Measurements from ENCODE around the gene FBXO33. TPM values are rescaled to one million over a fixed set of nuclear protein-coding genes. Genes with fewer than 3 reads are reported as not detected.

FBXO33 gene
- total RNA-seq, 4 donors from 2014 or later: 9.1 to 21.9 (median 12.8) TPM

DNA sequence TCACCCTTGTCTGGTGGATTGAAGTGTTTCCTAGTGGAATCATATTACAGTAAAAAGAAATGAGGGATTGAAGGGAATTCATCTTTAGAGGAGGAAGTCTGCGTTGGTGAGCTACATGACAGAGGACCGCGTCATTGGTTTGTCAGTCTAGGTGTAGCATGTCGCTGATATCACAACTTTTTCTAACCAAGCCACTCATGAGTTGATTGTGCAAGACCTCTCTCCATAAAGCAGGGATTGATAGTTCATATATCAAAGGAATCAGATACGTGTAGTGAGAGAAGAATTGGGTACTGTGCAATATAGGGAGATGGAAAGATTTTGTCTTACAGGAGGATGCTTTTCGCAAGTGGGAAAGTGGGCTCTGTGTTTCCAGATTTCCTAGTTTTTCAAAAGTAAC is 3.0 kb upstream of the FBXO33 start:
- whole genome bisulfite sequencing: 84% methylated on average over 6 of the region's 6 CpGs
- Histone ChIP-seq H3K9me3 (no peaks in the 10 kb centered on the region), H3K27me3 (no peaks in the 10 kb centered on the region), H3K27ac (replicated peaks in 1 of 4) (no peak overlapping the region), H3K4me3 (no peak overlapping the region), H3K4me1 (peaks cover 6 to 19% (median 16%) of the 10 kb centered on the region in 4 donors), H3K36me3 (no peaks in the 10 kb centered on the region)
- intact Hi-C loops (cut with DNase I): no loop called here
- TF ChIP-seq POLR2A (IDR thresholded peaks at IDR 0.05; ENCODE audit: low read depth) (no peak), EP300 (IDR thresholded peaks at IDR 0.05) (no peak), POLR2AphosphoS5 (IDR thresholded peaks at IDR 0.05) (no peak)
- TF ChIP-seq, protein P1, sequence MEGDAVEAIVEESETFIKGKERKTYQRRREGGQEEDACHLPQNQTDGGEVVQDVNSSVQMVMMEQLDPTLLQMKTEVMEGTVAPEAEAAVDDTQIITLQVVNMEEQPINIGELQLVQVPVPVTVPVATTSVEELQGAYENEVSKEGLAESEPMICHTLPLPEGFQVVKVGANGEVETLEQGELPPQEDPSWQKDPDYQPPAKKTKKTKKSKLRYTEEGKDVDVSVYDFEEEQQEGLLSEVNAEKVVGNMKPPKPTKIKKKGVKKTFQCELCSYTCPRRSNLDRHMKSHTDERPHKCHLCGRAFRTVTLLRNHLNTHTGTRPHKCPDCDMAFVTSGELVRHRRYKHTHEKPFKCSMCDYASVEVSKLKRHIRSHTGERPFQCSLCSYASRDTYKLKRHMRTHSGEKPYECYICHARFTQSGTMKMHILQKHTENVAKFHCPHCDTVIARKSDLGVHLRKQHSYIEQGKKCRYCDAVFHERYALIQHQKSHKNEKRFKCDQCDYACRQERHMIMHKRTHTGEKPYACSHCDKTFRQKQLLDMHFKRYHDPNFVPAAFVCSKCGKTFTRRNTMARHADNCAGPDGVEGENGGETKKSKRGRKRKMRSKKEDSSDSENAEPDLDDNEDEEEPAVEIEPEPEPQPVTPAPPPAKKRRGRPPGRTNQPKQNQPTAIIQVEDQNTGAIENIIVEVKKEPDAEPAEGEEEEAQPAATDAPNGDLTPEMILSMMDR (IDR thresholded peaks at IDR 0.05): no peak
- DNase-seq (ENCODE audit: extremely low spot score): no peak

DNA sequence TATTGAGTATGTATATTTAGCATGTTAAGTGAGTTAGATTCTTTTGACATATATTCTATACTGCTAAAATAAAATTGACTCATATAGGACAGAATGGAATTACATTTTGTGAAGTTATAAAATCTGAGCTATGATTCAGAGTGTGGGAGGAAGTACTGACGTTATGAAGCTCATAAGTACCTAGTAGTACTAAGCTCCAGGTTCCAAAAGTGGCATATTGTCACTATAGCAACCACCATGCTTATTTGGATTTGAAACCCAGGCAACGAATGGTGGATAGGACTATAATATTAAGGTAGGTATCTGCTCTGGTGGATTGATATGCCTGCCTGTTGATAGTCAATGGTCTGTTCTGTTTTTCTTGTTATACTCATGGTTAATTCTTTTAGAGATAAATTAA is 2.2 kb upstream of the FBXO33 start:
- intact Hi-C loops (cut with DNase I): loop anchor here (5.0 kb wide), 2 partner anchors 262 to 327 kb away; partner anchors contain the start of gene TRAPPC6B
- H3K27me3 ChIP-seq: no peaks in the 10 kb centered on the region
- no peak overlapping the region for H3K27ac ChIP-seq (replicated peaks in 1 of 4)
- no peak overlapping the region for H3K4me3 ChIP-seq
- H3K36me3 ChIP-seq: no peaks in the 10 kb centered on the region
- 64% methylated on average over 2 of the region's 2 CpGs for WGBS
- H3K9me3 ChIP-seq: no peaks in the 10 kb centered on the region
- TF ChIP-seq POLR2A (IDR thresholded peaks at IDR 0.05; ENCODE audit: low read depth): no peak
- no peak for TF ChIP-seq EP300 (IDR thresholded peaks at IDR 0.05)
- TF ChIP-seq POLR2AphosphoS5 (IDR thresholded peaks at IDR 0.05): no peak
- TF ChIP-seq, protein P1 (IDR thresholded peaks at IDR 0.05): no peak
- peaks cover 15 to 28% (median 25%) of the 10 kb centered on the region in 4 donors for H3K4me1 ChIP-seq
- DNase-seq (ENCODE audit: extremely low spot score): no peak

DNA sequence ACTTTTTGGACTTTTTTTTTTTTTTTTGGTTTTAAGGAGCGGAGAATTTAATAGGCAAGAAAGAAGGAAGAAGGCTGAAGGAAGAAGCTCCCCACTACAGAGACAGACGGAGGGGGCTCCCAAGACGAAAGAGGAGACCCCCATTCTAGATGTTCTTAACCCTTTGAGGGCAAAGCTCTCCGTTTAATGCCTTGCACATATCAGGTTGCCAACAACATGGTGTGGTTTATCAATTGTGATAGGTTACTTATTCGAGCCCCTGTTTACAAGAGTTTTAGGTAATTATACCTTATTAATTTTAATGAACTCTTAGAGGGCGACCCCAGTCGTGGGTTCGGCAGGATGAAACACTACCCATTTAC is 1.2 kb upstream of the FBXO33 start:
- H3K27me3 ChIP-seq: no peaks in the 10 kb centered on the region
- no peaks in the 10 kb centered on the region for H3K9me3 ChIP-seq
- no peaks in the 10 kb centered on the region for H3K36me3 ChIP-seq
- intact Hi-C loops (cut with DNase I): loop anchor here (5.0 kb wide), 2 partner anchors 261 to 326 kb away; partner anchors contain the start of gene TRAPPC6B
- H3K4me3 ChIP-seq: peak overlapping the region; percentile 76 to 92 (median 91)
- WGBS: 19% methylated on average over 8 of the region's 8 CpGs
- peak overlapping the region; percentile 96 to 97 (median 97) for H3K27ac ChIP-seq (replicated peaks in 1 of 4)
- DNase-seq (ENCODE audit: extremely low spot score): no peak
- H3K4me1 ChIP-seq: peaks cover 24 to 36% (median 34%) of the 10 kb centered on the region in 4 donors
- TF ChIP-seq POLR2AphosphoS5 (IDR thresholded peaks at IDR 0.05): no peak
- TF ChIP-seq, protein P1 (IDR thresholded peaks at IDR 0.05): no peak
- no peak for TF ChIP-seq POLR2A (IDR thresholded peaks at IDR 0.05; ENCODE audit: low read depth)
- no peak for TF ChIP-seq EP300 (IDR thresholded peaks at IDR 0.05)

DNA sequence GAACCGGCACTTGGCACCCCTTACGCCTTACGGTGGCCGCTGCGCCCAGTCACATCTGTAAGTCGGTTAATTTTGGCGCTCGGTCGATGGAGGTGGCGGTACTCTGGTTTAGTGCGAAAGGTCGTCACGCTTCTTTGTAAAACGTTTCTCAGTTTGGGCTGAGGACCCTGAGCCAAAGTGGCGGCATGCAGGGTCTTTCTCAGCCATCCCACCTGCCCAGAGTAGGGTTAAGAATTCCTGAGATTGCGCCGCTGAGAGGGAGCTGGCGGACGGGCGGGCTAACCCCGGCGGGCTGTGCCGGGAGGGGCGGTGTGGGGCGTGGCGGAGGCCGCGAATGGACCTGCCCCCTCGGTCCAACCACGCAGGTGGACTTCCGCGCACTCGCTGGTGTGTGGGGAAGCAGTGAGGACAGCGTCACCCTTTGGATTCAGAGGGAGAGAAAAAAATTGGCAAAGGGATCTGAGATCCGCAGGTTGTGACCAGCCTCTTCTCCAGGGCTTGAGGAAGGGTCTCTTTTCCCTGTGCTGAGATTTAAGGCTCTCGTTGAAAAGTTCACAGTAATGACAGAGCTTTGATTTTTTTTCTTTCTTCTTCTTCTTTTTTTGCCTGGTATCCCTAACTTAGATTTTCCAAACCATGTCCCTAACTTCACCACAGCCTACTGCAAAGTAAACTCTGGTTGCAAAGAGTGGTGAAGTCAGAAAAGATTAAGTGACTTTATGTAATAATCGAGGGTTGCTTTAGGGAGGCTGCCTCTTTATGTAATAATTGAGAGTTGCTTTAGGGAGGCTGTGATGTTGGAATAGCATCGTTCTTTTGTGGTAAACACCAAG is 602 bp upstream of the FBXO33 start:
- peak; percentile 97 for DNase-seq (ENCODE audit: extremely low spot score)
- intact Hi-C loops (cut with DNase I): loop anchor here (5.0 kb wide), 2 partner anchors 261 to 326 kb away; partner anchors contain the start of gene TRAPPC6B
- Histone ChIP-seq H3K36me3 (no peaks in the 10 kb centered on the region), H3K9me3 (no peaks in the 10 kb centered on the region), H3K27ac (replicated peaks in 1 of 4) (peak overlapping the region; percentile 96 to 97 (median 97)), H3K27me3 (no peaks in the 10 kb centered on the region), H3K4me1 (peaks cover 24 to 41% (median 40%) of the 10 kb centered on the region in 4 donors), H3K4me3 (peak overlapping the region; percentile 76 to 92 (median 91))
- WGBS: 0% methylated on average over 4 of the region's 38 CpGs
- TF ChIP-seq POLR2A (IDR thresholded peaks at IDR 0.05; ENCODE audit: low read depth) (peak; percentile 35), POLR2AphosphoS5 (IDR thresholded peaks at IDR 0.05) (peak; percentile 89 to 90), EP300 (IDR thresholded peaks at IDR 0.05) (peak; percentile 43)
- TF ChIP-seq, protein P1 (IDR thresholded peaks at IDR 0.05): peak; percentile 26 to 48 (median 29)
